Forelimb muscle (tissue), 1 donor: ENCODE data around the gene DLG5. TPM values are rescaled to one million over a fixed set of nuclear protein-coding genes. Genes with fewer than 3 reads are reported as not detected.

Source experiments
- DNase-seq: peaks from one replicate; pipeline ENCODE4 v3.0.0-alpha.2; 2013; ENCODE audit warnings: low read depth
- polyA plus RNA-seq: library from polyadenylated mRNA; unstranded; fragments of 120-200 nt; gene quantifications from one replicate; pipeline ENCODE4 v1.2.1, GENCODE V29; 2013; ENCODE audit not compliant: insufficient read length

Gene DLG5
- polyA plus RNA-seq, 1 donor = 20.6 TPM

DNA sequence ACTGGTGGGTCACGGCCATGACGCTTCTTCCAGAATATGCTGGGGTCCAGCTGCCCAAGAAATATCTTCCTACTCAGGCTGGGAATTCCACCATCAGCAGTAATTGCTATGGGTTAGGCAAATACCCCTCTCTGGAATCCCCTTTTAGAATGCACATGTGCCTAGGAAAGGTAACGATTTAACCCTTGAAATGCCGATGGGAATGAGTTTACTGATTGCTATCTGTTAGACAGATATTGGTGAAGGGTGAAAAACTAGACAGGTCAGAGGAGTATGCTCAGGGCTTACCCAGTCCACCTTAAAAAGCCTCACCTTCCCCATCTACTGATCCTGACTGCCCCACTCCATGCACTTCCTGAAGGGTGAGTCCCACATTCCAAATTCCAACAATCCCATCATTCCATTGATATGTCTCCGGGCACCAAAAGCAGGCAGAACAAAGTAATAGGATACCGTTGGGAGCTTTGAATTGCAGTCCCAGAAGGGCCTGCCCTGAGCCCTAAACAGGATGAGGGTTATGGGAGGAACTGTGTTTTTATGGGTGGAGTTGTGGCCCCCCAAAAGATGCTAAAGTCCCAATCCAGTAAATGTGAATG lies 59.3 kb downstream of the DLG5 start:
- DNase-seq = no peak

DNA sequence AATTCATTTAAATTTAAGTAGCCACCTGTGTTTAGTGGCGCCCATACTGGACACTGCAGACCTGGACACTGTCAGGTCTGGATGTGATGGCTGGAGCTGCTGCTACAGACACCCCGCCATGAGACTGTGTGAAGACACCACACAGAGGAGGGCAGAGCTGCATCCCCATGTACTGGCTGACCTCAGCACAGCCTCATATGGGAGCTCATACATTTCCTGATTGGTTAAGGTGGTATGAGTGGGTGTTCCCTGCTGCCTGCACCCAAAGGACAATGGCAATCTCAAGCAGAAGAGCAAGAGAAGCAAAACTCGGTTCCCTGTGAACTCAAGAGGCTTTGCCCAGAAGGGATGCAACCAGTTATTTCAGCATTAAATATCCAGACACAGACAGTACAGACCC lies 60.0 kb downstream of the DLG5 start:
- DNase-seq = no peak

DNA sequence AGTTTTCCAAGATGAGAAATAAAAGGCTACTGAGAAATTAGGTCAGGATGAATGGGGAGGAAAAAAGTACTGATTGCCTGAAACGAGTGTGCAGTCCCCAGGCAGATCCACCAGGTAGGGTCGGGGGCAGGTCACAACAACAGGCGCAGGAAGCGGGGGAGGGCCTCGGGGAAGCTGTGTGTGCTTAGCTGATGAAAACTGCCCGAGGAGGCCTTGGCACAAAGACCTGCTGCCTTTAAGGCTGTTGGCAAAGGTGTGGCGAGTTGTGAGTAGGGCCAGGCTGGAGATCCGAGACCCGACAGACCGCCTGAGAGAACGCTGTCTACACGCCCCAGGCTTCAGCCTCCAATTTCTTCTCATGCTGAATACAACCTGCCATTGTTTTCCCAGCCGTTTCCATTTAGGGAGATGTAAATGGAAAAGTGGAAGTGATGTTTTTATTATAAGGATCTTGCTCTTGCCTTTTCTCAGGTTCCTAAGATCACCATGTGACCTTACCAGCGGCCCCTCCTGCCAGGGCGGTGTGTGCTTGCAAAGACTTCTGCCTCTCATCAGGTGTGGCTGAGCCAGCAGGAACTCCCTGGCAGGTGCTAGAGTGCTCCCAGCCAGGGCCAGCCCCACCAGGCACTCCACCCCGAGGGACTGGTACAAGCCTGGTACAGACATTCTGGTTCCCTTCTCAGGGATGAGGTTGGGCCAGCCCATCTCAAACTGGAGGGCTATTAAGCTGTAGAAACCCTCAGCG lies 60.8 kb downstream of the DLG5 start:
- DNase-seq = no peak

DNA sequence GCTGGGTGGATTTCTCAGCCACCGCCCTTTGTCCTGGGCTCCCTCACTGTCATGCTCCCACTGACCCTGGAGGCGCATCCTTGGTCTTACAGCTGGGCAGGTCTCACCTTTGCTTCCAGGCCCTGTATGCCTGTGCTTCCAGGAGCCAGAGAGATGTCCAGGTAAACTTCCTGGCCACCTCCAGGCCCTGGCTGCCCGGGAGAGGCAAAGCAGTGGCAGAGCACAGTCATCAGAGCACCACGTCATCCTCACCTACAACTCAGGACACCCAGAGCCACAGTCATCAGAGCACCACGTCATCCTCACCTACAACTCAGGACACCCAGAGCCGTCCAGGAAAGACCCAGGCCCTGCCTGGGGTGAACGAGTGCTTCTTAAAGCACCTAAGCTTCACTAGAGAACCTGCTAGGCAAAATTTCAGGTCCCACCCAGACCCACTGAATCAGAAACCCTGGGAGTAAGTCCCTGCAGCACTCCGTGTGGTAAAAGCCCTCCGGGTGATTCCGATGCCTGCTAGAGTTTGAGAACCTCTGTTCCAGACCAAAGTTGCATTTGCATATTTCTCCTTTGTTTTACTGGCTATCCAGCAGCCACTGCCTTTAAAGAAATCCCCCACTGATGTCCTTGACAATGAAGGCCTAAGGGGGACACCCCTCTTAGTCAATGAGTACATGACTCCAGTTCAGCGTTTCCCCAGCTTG lies 62.3 kb downstream of the DLG5 start:
- DNase-seq = no peak

DNA sequence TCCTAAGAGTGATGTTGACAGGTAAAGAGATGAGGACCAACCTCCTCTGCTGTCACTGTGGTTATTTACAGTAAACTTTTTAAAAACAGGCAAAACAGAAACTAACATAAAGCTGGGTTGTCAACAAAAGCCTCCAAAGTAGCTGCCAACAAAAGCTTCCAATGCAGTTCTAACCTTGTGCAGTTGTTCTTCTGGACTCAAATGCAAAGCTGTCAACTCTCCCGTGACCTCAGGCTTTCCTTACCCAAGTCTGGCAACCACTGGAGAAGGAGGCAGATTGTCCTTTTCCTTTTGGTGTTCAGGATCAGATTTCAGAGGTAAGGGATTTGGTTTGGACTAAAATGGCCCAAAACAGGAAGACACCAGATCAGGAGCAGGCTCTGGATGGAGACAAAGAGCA lies 63.1 kb downstream of the DLG5 start:
- DNase-seq = no peak

DNA sequence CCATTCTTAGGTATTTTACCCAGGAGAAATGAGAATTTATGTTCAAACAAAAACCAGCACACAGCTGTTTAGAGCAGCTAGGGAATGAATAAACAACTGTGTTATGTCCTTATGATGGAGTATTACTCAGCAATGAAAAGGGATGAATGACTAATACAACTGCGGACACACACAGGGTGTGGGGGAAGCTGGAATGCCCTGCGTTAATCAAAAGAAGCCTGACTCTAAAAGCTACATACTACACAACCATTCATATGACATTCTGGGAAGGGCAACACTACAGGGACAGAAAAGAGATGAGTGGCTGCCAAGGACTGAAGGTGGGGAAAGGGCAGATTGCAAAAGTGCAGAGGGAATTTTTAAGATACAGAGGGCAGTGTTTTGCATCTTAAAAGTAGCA lies 64.0 kb downstream of the DLG5 start:
- no peak for DNase-seq

DNA sequence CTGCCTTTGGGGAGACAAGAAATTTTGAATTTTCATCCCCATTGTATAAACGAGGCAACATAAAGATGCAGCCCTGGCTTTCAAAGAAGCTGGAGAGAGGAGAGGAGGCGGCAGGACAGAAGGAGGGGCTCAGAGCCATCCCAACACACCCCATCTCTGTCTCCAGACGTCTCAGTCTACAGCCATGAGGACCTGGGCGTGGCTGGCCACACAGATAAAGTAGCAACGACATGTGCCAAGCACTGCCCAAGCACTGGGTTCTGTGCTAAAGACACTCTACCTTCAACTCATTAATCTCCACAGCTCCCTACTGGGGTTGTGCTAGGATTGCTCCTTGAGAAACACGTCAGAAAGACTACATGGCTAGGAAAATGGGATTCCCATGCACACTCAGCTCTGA lies 65.2 kb downstream of the DLG5 start:
- no peak for DNase-seq

DNA sequence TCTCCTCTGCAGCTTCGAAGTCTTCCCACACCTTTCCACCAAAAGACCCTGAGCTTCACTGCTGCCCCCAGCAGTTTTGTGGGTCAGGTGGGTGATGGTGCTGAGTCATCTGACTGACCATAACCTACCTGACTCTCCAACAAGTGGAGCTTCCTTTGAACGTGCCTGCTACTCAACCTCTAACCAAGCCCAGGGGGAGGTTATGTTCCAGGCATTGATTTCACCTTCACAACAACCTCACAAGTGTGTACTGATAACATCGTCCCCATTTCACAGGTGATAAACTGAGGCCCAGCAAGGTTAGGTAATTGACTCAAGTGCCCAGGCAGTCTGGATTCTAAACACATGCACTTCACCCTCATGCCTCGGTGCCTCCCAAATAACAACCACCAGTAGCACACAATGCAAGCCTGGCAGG lies 66.7 kb downstream of the DLG5 start:
- no peak for DNase-seq

DNA sequence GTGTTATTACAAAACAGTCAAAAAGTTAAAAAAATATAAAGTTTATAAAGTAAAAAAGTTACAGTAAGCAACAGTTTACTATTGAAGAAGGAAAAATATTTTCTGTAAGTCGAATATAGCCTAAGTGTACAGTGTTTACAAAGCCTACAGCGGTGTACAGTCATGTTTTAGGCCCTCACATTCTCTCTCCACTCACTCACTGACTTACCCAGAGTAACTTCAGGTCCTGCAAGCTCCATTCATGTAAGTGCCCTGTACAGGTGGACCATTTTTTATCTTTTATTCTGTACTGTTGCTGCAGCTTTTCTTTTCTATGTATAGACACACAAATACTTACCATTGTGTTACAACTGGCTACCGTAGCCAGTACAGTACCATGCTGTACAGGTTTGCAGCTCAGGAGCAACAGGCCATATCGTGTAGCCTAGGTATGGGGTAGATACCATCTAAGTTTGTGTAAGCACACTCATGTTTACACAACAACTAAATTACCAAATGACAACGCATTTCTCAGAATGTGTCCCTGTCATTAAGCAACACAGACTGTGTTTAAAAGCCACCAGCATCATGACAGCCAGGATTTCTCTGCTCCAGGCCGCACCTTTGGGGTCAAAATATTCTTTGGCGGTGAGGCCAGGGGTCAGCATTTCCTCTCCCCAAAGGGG lies 67.2 kb downstream of the DLG5 start:
- no peak for DNase-seq

DNA sequence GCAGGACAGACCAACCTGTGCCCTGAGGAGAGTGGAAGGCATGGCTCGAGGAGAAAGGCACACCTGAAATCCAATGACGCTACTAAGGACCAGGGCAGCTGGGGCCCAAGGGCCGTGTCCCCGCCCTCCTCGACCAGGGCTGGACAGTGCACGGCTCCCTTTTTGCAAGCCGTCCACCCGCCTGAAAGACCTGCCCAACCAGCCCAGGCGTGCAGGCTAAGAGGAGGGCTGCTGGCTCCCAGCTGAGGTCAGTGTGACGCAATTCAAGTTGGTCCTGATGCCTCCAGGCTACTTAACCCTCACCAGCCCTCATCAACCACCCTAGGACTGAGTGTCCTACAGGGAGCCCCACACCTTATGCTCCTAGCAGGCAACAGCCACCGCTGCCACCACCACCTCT lies 69.3 kb downstream of the DLG5 start:
- DNase-seq = no peak

DNA sequence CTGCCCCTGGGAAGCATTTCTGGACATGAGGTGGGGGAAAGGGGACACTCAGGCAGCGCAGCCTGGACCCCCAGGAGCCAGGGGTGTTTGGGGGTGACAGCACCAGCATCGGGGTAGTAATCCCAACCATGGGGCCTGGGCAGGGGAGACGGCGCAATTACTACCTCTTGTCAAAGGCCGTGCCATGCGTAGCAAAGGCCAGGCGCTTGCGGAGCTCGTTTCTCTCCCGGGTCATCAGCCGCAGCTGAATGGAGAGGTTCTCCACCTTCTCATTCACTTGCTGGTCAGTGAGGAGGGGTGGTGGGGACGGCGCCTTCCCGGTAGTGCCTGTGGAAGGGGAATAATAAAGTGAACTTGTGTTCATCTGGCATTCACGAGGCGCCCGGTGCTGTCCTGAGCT lies 70.0 kb downstream of the DLG5 start:
- DNase-seq = no peak

DNA sequence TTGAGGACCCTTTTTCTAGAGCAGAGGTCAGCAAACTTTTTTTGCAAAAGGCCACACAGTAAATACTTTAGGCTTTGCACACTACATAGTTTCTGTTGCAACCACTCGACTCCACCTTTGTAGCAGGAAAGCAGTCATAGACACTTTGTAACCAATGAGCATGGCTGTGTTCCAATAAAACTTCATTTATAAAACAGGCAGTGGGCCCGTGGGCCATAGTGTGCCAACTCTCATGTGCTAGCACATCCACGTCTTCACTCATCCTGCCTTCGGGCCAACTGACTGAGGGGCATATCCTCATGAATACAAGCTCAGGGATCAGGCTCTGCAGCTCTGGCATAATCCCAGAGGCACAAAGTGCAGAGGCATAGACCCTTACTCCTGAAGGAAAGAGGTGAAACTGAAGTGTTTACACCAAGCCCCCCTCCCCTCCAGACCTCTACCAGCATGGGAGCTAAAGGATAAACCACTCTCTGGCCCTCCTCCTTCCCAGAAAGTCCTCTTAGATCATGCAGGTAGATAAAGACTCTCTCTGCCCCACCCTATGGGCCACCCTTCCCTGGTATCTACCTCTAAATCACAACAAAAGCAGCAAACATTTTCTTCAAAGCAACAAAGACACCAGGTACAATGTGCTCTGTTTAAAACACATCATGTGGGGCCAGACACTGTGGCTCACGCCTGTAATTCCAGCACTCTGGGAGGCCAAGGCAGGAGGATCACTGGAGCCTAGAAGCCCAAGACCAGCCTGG lies 71.0 kb downstream of the DLG5 start:
- DNase-seq = no peak

DNA sequence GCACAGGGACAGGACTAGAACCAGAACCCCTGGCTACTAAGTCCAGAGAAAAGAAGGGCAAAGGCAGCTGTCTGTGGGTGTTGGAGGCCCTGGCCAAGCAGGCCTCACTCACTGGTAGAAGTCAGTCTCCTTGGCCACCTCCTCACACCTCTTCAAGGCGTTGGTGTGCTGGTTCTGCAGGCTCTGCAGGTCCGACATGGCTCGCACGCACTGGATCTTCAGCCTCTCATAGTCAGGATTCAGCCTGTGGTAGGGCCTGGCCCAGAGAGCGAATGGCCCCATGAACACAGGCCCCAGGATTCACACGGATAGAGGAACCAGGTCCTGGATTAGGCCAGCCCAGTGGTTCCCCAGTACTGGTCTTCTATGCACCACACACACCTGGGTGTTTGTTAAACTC lies 72.4 kb downstream of the DLG5 start:
- no peak for DNase-seq

DNA sequence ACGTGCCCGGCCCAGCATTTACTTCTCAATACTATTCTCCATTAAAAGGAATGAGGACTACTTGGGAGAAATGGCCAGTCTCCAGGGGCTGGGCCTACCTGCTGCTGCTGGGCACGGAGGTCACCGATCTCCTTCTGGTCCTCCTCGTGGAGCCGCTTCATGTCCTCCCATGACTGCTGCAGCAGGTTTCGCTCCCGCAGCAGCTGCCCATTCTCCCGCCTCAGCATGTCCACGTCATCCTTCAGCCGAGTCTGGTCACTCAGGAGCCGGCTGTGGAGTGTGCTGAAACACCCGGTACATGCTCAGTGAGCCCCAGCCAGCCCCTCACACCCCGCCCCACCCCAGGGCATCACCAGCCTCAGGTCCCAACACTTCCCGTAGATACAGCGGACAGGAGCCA lies 73.3 kb downstream of the DLG5 start:
- no peak for DNase-seq

DNA sequence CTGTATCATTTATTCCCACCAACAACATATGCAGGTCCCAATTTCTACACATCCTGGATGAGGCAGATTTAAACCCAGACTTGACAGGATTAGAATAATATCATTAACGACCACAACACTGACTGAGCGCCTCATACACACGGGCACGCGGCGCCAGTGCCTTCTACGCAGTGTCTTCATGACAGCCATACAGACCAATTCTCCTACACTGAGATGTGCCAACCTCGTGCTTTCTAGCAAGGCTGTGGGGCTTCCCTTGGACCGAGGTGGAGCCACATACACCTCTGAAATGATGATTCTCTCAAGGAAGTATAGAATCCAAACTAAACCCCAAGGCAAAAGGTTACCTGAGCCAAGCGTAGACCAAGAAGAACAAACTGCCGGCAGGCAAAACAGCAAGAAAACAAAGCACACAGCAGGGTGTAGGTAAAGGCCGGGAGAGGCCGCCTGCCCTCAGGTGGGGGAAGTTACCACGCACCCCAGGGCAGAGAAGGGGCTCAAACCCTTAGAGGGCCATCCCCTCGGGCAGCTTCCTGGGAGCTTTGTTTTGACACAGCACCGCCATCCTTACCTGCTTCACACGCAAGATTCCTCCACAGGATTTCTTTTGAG lies 75.8 kb downstream of the DLG5 start:
- DNase-seq = no peak

DNA sequence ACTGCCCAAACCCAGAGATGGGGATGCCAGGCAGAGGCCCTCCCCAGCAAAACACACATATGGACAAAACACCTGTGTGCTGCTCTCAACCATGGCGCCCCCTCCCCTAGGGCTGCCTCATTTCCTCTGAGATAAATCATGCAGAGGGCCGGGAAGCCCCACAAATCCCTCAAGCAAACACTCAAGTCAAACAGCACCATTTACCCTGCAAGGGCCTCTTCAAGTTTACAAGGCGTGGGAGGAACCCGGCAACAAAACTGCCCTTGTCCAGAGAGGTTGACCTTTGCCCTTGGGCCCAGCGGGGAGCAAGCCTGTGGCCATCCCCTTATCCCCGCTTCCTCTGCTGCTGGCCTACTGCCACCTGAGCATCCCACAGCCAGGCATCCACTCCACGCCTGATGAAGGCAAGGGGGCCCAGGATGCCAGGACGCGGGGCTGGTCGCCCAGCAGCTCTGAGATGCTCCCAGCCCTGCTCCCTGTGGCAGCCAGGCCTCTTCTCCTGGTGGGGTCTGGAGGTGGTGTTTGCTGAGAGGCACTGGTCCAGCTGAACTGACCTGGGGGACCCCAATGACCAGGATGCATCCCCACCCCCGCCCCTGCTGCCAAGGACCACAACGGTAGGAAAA lies 77.4 kb downstream of the DLG5 start:
- DNase-seq = no peak

DNA sequence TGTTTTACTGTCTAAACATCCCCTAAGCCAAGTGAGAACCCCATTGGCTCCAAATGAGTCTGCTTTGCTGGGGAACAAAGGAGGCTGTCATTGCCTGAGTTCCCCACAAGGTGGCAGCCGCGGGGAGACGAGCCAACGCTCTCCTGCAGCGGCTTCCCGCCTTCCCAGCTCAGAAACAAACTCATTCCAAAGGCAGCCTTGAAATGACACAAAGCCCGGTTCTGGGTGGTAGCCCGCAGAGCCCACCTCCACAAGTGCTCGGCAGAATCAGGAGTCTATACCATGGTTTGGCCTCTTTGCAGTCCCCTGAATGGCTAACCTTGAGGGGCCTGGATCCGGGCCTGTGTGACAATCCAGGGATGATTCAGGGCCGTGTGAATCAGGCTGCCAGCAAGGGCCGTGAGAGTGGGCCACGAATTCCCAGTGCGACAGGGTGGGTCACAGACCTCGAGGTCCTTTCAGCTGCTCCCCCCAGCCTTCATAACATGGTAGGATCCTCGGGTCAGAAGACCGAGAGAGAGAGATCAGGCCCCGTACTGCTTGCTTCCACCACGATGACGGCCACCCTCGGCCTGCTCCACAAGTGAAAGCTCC lies 79.7 kb downstream of the DLG5 start:
- peak; percentile 46 for DNase-seq

DNA sequence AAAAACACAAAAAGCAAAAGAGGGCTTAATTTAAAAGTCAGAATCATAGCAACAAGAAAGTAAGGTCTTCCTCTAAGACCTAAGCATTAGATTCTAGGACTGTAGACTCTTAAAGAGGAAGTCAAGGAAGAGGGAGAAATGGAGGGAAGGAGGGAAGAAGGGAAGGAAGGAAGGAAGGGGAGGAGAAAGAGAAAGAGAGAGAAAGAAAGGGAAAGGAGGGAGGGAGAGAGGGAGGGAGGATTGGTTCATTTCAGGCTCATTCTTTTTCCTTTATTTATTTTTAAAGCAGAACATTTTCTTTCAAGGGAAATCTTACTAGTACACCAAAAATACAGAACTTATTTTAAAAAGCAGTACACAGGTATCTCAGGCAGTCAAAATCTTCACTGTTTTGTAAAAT lies 81.1 kb downstream of the DLG5 start:
- no peak for DNase-seq

DNA sequence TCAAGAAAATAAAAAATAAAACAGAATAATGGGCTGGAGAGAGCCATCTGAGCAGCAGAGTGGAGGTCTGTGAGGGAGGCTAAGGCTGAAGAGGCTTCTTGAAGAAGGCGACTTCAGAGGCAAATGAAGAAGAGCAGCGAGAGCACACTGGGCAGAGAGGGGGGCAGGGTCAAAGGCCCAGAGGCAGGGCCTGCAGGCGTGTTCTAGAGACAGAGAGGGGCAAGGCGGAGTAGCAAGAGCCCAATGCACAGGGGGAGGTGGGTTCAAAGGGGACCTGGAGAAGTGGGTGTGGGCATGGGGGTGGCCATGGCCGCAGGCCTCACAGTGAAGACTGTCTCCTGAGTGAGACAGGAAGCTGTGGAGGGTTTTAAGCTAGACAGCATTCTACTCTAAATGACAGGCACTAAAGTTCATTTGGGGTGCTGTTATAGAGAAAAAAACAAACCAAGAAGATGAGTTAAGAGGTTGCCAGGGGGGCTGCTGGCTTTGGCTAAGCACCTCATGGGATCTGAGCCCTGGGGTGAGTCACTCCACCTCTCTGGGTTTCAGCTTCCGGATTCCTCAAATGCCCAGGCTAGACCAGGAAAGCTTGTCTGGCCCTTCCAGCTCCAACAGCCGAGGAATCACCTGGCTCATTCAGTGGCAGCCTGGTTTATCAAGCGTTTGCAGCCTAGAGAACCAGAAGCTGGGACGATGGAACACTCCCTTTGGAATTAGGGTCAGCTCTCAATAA lies 81.7 kb downstream of the DLG5 start:
- no peak for DNase-seq

DNA sequence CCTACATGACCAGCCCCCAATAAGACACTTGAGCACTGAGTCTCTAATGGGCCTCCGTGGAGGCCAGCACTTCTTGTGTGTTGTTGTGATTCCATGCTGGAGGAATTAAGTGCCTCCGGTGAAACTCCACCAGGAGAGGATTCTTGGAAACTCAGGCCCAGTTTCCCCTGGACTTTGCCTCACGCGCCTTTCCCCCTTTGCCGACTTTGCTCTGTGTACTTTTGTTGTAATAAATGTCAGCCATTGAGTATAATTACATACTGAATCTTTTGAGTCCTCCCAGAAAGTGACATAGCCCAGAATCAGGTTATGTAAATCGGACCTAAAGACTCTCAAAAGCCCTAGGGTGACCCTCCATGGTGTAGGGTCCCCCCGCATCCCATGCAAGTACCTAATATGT lies 82.4 kb downstream of the DLG5 start:
- DNase-seq = no peak
